GM12875 (cell line): ENCODE measurements around the gene TLX2.
"Not testable (repeated sequence)": the region's sequence is repeated elsewhere in the genome, so short reads cannot be mapped to it uniquely, and the experiment has no call there.

Experiments
- H3K4me3 ChIP-seq: one replicate; pipeline ENCODE4 v1.5.1; 2011; ENCODE audit warnings: low read depth, low read length, control low read depth
- CTCF ChIP-seq: IDR thresholded peaks from 2 replicates; pipeline ENCODE4 v1.5.1; 2011; ENCODE audit warnings: low read depth, mild to moderate bottlenecking, control low read depth, inconsistent platforms, low read length, moderate library complexity, borderline replicate concordance; ENCODE audit not compliant: insufficient read depth

TLX2 gene

GRCh38 chr2:74556831-74557370 lies 42.7 kb downstream of the TLX2 start:
- TF ChIP-seq CTCF = no peak

GRCh38 chr2:74558284-74559230 lies 44.3 kb downstream of the TLX2 start:
- no peak for TF ChIP-seq CTCF
- no peak overlapping the region for H3K4me3 ChIP-seq

More at GRCh38 chr2:74556831-74557370, 42.7 kb downstream of the TLX2 start:
- no peak overlapping the region for H3K4me3 ChIP-seq

- TF ChIP-seq CTCF = no peak
- no peak overlapping the region for H3K4me3 ChIP-seq
Observed at GRCh38 chr2:74559912-74560311, 45.7 kb downstream of the TLX2 start.

- TF ChIP-seq CTCF = no peak
Observed at GRCh38 chr2:74560591-74560990, 46.3 kb downstream of the TLX2 start.

GRCh38 chr2:74561022-74561421 lies 46.8 kb downstream of the TLX2 start:
- not testable (repeated sequence) for H3K4me3 ChIP-seq

More at GRCh38 chr2:74560591-74560990, 46.3 kb downstream of the TLX2 start:
- H3K4me3 ChIP-seq = no peak overlapping the region

- TF ChIP-seq CTCF = no peak
- H3K4me3 ChIP-seq = no peak overlapping the region
Observed at GRCh38 chr2:74562126-74562775, 48.0 kb downstream of the TLX2 start.

- no peak overlapping the region for H3K4me3 ChIP-seq
- no peak for TF ChIP-seq CTCF
Observed at GRCh38 chr2:74564222-74564621, 50.0 kb downstream of the TLX2 start.
